Cardiac muscle cell (in vitro differentiated cells and primary cell): ENCODE results near the gene PLA2G6. TPM values are rescaled to one million over a fixed set of nuclear protein-coding genes. Genes with fewer than 3 reads are reported as not detected.

ENCODE experiments used
- DNase-seq, 2 donors: peaks; one replicate each; pipeline versions ENCODE4 v3.0.0 to v3.0.0-alpha.2; 2010 to 2017; ENCODE audit warnings: low read depth in 1 of 2, low spot score in 1 of 2
- H3K27ac ChIP-seq: fragments of 200-600 bp; sonication (generic); 2 replicates; pipeline ENCODE4 v1.5.1; 2016
- H3K27me3 ChIP-seq: fragments of 200-600 bp; sonication (generic); 2 replicates; pipeline ENCODE4 v1.6.0; 2016; ENCODE audit warnings: control low read depth
- H3K36me3 ChIP-seq: fragments of 200-600 bp; sonication (generic); 2 replicates; pipeline ENCODE4 v1.5.1; 2016; ENCODE audit warnings: control low read depth
- H3K4me1 ChIP-seq: fragments of 200-600 bp; sonication (generic); 2 replicates; pipeline ENCODE4 v1.8.1; 2017; ENCODE audit warnings: low read depth, mild to moderate bottlenecking, mixed run types
- H3K4me3 ChIP-seq: fragments of 200-600 bp; sonication (generic); 2 replicates; pipeline ENCODE4 v1.5.1; 2016; ENCODE audit warnings: mild to moderate bottlenecking
- H3K9me3 ChIP-seq: fragments of 200-600 bp; sonication (generic); 2 replicates; pipeline ENCODE4 v1.5.1; 2017; ENCODE audit warnings: low read depth, mild to moderate bottlenecking, control low read depth
- CTCF ChIP-seq: IDR thresholded peaks from 2 replicates; pipeline ENCODE4 v1.5.1; 2012; ENCODE audit warnings: low read depth, mild to moderate bottlenecking, low read length
- polyA plus RNA-seq: library from polyadenylated mRNA; unstranded; fragments of >200 nt; fragmentation: Nextera tagmentation; extraction: Ambion mirVana; gene quantifications from 2 replicates; pipeline ENCODE4 v1.2.1, GENCODE V29; 2016
- total RNA-seq: library from RNA; depleted of rRNA; stranded (reverse); fragments of >200 nt; gene quantifications from 2 replicates; pipeline ENCODE4 v1.2.3, GENCODE V29; 2016

PLA2G6 gene
- total and polyA plus RNA-seq, 2 experiments from 2014 or later, result 30.9 to 41.5 TPM

- Histone ChIP-seq H3K4me3 (no peak overlapping the region), H3K9me3 (no peaks in the 10 kb centered on the region), H3K27ac (no peak overlapping the region), H3K36me3 (no peaks in the 10 kb centered on the region), H3K4me1 (no peaks in the 10 kb centered on the region), H3K27me3 (no peaks in the 10 kb centered on the region)
- no peak for DNase-seq
- no peak for TF ChIP-seq CTCF
These were observed 41.7 kb downstream of the PLA2G6 start for GRCh38 chr22:38139901-38140300.

- H3K36me3 ChIP-seq, result no peaks in the 10 kb centered on the region
- no peak for DNase-seq
- H3K27me3 ChIP-seq, result no peaks in the 10 kb centered on the region
- no peak for TF ChIP-seq CTCF
- no peak overlapping the region for H3K4me3 ChIP-seq
- no peaks in the 10 kb centered on the region for H3K4me1 ChIP-seq
- no peaks in the 10 kb centered on the region for H3K9me3 ChIP-seq
- no peak overlapping the region for H3K27ac ChIP-seq
These were observed 42.7 kb downstream of the PLA2G6 start for GRCh38 chr22:38138961-38139360.

GRCh38 chr22:38137876-38138687 is 43.5 kb downstream of the PLA2G6 start:
- Histone ChIP-seq H3K27me3 (no peaks in the 10 kb centered on the region), H3K27ac (no peak overlapping the region), H3K4me3 (no peak overlapping the region), H3K4me1 (no peaks in the 10 kb centered on the region), H3K9me3 (no peaks in the 10 kb centered on the region), H3K36me3 (no peaks in the 10 kb centered on the region)
- TF ChIP-seq CTCF, result no peak
- no peak for DNase-seq

- no peak for TF ChIP-seq CTCF
- Histone ChIP-seq H3K27ac (no peak overlapping the region), H3K9me3 (no peaks in the 10 kb centered on the region), H3K4me3 (no peak overlapping the region), H3K27me3 (no peaks in the 10 kb centered on the region), H3K4me1 (no peaks in the 10 kb centered on the region), H3K36me3 (no peaks in the 10 kb centered on the region)
- DNase-seq, result peak in 1 of 2 donors; percentile 9
These were observed 45.0 kb downstream of the PLA2G6 start for GRCh38 chr22:38136607-38137006.

- H3K27ac ChIP-seq, result no peak overlapping the region
These were observed 46.4 kb downstream of the PLA2G6 start for GRCh38 chr22:38135133-38135706.

More at GRCh38 chr22:38135133-38135706, 46.4 kb downstream of the PLA2G6 start:
- TF ChIP-seq CTCF, result no peak
- no peaks in the 10 kb centered on the region for H3K27me3 ChIP-seq
- H3K4me3 ChIP-seq, result no peak overlapping the region
- peak in 1 of 2 donors; percentile 83 for DNase-seq
- H3K4me1 ChIP-seq, result no peaks in the 10 kb centered on the region
- H3K9me3 ChIP-seq, result no peaks in the 10 kb centered on the region
- no peaks in the 10 kb centered on the region for H3K36me3 ChIP-seq
